GM04503 (cell line): ENCODE data around the gene FNDC5.

ENCODE experiments used
- DNase-seq: peaks from one replicate; pipeline ENCODE4 v3.0.0-alpha.2; 2012; ENCODE audit warnings: low read depth

The FNDC5 gene

DNA sequence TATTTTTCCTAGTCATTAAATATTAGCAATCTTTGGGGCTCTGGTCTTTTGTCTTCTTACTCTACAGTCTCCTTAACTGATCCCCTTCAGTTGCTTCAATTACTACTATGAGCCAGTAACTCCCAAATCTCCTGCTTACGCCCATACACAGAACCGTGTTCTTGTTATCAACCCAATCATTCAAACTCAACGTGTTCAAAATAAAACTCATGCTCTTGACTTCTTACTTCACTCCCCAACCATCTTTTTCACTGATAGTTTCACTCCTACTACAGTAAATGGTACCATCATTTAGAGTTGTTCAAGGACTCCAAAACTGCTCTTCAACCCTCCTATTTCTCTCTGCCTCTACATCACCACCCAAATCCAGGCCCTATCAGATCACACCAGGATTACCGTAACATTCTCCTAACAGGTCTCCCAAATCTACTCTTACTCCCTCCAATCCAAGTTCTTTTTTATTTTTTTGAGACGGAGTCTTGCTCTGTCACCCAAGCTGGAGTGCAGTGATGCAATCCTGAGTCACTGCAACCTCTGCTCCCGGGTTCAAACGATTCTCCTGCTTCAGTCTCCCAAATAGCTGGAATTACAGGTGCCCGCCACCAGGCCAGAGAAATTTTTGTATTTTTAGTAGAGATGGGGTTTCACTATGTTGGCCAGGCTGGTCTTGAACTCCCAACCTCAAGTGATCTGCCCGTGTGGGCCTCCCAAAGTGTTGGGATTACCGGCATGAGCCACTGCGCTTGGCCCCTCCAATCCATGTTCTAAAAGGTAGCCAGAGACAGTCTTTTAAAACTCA is 56.6 kb downstream of the FNDC5 start:
- no peak for DNase-seq
